ENCODE data around the gene PTPDC1. TPM values are rescaled to one million over a fixed set of nuclear protein-coding genes. Genes with fewer than 3 reads are reported as not detected.

The PTPDC1 gene, protein sequence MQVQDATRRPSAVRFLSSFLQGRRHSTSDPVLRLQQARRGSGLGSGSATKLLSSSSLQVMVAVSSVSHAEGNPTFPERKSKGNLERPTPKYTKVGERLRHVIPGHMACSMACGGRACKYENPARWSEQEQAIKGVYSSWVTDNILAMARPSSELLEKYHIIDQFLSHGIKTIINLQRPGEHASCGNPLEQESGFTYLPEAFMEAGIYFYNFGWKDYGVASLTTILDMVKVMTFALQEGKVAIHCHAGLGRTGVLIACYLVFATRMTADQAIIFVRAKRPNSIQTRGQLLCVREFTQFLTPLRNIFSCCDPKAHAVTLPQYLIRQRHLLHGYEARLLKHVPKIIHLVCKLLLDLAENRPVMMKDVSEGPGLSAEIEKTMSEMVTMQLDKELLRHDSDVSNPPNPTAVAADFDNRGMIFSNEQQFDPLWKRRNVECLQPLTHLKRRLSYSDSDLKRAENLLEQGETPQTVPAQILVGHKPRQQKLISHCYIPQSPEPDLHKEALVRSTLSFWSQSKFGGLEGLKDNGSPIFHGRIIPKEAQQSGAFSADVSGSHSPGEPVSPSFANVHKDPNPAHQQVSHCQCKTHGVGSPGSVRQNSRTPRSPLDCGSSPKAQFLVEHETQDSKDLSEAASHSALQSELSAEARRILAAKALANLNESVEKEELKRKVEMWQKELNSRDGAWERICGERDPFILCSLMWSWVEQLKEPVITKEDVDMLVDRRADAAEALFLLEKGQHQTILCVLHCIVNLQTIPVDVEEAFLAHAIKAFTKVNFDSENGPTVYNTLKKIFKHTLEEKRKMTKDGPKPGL
- total RNA-seq: 10 to 100 TPM in 3 of 4 donors, 1 to 10 TPM in 1; 8.4 to 13.8 (median 11.4) TPM
- 6.1 TPM for polyA plus RNA-seq
- long read RNA-seq, donor 1, full-length matches to known transcripts: 12 of 20 reads
- long read RNA-seq, donor 1, partial matches to known transcripts: 1 of 20 reads
- long read RNA-seq, donor 1, other reads (novel, unspliced or antisense): 7 of 20 reads
- long read RNA-seq, donor 2, full-length matches to known transcripts: 6 of 12 reads
- long read RNA-seq, donor 2, partial matches to known transcripts: 3 of 12 reads
- long read RNA-seq, donor 2, other reads (novel, unspliced or antisense): 3 of 12 reads
- long read RNA-seq, donor 3, full-length matches to known transcripts: 9 of 18 reads
- long read RNA-seq, donor 3, partial matches to known transcripts: 4 of 18 reads
- long read RNA-seq, donor 3, other reads (novel, unspliced or antisense): 5 of 18 reads
- long read RNA-seq, donor 4, full-length matches to known transcripts: 1 of 6 reads
- long read RNA-seq, donor 4, partial matches to known transcripts: 3 of 6 reads
- long read RNA-seq, donor 4, other reads (novel, unspliced or antisense): 2 of 6 reads

- 73% methylated on average over 14 of the region's 14 CpGs for WGBS
- Histone ChIP-seq H3K9me3 (ENCODE audit: control insufficient read depth, low read length) (no peaks in the 10 kb centered on the region), H3K27me3 (ENCODE audit: control insufficient read depth, insufficient read depth) (no peaks in the 10 kb centered on the region), H3K4me1 (ENCODE audit: control insufficient read depth, insufficient read depth, low read length) (peaks cover 4% of the 10 kb centered on the region), H3K4me3 (ENCODE audit: low read length) (peak within 1 kb of the TSS; percentile 35), H3K27ac (ENCODE audit: low read length) (no peak within 1 kb of the TSS)
- DNase-seq (no peak), ATAC-seq (peak; percentile 58 to 65)
- intact Hi-C loops (cut with DNase I): no loop called here
These were observed at the start of gene PTPDC1 for GRCh38 chr9:94084314-94084713. Gene PTPDC1 (plus strand): TSS chr9:94084464. CDS start chr9:94084531, 67 bp downstream.

- Histone ChIP-seq H3K4me3 (ENCODE audit: low read length) (no peak overlapping the region), H3K27ac (ENCODE audit: low read length) (no peak overlapping the region), H3K27me3 (ENCODE audit: control insufficient read depth, insufficient read depth) (no peaks in the 10 kb centered on the region), H3K4me1 (ENCODE audit: control insufficient read depth, insufficient read depth, low read length) (no peaks in the 10 kb centered on the region), H3K9me3 (ENCODE audit: control insufficient read depth, low read length) (no peaks in the 10 kb centered on the region)
- ATAC-seq (no peak), DNase-seq (no peak)
- intact Hi-C loops (cut with DNase I): no loop called here
These were observed 49.8 kb upstream of the PTPDC1 start for GRCh38 chr9:94034511-94034910.

DNA sequence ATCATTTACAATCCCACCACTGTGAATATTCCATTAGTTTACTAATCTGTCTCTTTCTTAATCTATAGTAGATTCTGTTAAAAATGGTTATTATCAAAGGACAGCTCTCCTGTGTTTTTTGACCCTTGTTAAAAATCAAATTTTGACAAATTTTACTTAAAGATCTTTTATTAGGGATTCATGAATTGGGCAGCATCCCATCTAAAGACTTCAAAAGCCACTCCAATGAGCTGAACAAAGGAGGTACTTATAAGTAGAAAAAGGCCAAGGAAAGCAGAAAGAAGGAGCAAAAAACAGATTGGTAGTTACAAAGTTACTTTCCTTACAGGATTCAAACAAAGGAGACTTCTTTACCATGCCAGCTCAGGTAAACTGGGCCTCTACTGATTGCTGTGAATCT, 44.5 kb upstream of the PTPDC1 start:
- ATAC-seq (no peak), DNase-seq (no peak)
- no peak overlapping the region for H3K27ac ChIP-seq (ENCODE audit: low read length)
- no peaks in the 10 kb centered on the region for H3K9me3 ChIP-seq (ENCODE audit: control insufficient read depth, low read length)
- intact Hi-C loops (cut with DNase I): no loop called here
- H3K4me1 ChIP-seq (ENCODE audit: control insufficient read depth, insufficient read depth, low read length): no peaks in the 10 kb centered on the region
- no peak overlapping the region for H3K4me3 ChIP-seq (ENCODE audit: low read length)
- no peaks in the 10 kb centered on the region for H3K27me3 ChIP-seq (ENCODE audit: control insufficient read depth, insufficient read depth)

DNA sequence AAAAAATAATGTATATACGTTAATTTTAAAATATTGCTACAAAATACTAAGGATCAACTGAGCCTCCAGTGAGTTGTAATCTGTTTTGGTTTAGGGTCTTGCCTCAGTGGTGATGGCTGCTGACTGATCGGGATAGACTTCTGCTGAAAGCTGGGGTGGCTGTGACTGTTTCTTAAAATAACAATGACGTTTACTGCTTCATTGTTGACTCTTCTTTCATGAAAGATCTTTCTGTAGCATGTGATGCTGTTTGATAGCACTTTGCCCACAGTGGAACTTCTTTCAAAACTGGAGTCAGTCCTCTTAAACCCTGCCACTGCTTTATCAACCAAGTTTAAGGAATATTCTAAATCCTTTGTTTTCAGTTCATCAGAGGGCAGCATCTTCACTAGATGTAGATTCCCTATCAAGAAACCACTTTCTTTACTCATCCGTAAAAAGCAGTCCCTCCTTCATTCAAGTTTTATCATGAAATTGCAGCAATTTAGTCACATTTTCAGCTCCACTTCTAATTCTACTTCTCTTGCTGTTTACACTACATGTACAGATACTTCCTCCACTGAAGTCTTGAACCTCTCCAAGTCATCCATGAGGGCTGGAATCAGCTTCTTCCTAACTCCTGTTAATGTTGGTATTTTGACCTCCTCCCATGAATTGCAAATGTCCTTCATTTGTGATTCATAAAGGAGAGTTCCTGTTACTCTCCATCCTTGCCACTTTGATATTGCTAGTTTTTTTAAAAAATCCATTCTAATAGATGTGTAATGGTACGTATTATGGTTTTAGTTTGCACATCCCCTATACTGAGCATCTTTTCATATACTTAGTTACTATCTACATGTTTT, 41.5 kb upstream of the PTPDC1 start:
- DNase-seq (no peak), ATAC-seq (peak in 1 of 2 donors; percentile 13)
- Histone ChIP-seq H3K4me1 (ENCODE audit: control insufficient read depth, insufficient read depth, low read length) (no peaks in the 10 kb centered on the region), H3K4me3 (ENCODE audit: low read length) (no peak overlapping the region), H3K27ac (ENCODE audit: low read length) (no peak overlapping the region), H3K27me3 (ENCODE audit: control insufficient read depth, insufficient read depth) (no peaks in the 10 kb centered on the region), H3K9me3 (ENCODE audit: control insufficient read depth, low read length) (no peaks in the 10 kb centered on the region)
- intact Hi-C loops (cut with DNase I): no loop called here
- WGBS: 60% methylated on average over 5 of the region's 5 CpGs

- ATAC-seq: peak in 1 of 2 donors; percentile 43
- no peak for DNase-seq
- WGBS: 77% methylated on average over 2 of the region's 2 CpGs
These were observed 29.5 kb upstream of the PTPDC1 start for GRCh38 chr9:94054716-94055115.

GRCh38 chr9:94056442-94056974, 27.8 kb upstream of the PTPDC1 start:
- no peak overlapping the region for H3K27ac ChIP-seq (ENCODE audit: low read length)
- no peaks in the 10 kb centered on the region for H3K9me3 ChIP-seq (ENCODE audit: control insufficient read depth, low read length)
- H3K27me3 ChIP-seq (ENCODE audit: control insufficient read depth, insufficient read depth): no peaks in the 10 kb centered on the region
- no peak overlapping the region for H3K4me3 ChIP-seq (ENCODE audit: low read length)
- ATAC-seq (peak; percentile 88 to 93), DNase-seq (no peak)
- H3K4me1 ChIP-seq (ENCODE audit: control insufficient read depth, insufficient read depth, low read length): no peaks in the 10 kb centered on the region
- 28% methylated on average over 3 of the region's 3 CpGs for WGBS
- intact Hi-C loops (cut with DNase I): no loop called here

More at GRCh38 chr9:94054716-94055115, 29.5 kb upstream of the PTPDC1 start:
- Histone ChIP-seq H3K4me3 (ENCODE audit: low read length) (no peak overlapping the region), H3K9me3 (ENCODE audit: control insufficient read depth, low read length) (no peaks in the 10 kb centered on the region), H3K27ac (ENCODE audit: low read length) (no peak overlapping the region), H3K4me1 (ENCODE audit: control insufficient read depth, insufficient read depth, low read length) (no peaks in the 10 kb centered on the region), H3K27me3 (ENCODE audit: control insufficient read depth, insufficient read depth) (no peaks in the 10 kb centered on the region)
- intact Hi-C loops (cut with DNase I): no loop called here

DNA sequence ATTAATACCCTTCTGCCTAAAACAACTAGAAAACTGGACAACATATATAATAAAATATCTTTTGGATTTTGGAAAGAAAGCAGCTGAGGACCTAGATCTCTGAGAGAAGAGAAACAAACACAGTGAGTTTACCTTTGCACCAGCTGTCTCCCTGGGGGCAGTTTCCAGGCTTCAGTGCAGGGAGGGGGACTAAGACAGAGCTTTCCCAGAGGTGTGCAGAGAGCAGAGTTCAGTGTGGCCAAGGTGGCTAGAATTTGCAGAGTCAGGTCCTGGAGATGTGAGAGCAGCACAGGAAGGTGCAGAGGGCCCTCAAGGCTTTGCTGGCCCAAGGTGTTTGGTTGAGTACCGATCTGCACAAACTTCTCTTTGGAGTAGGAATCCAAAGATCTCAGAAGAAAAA, 26.3 kb upstream of the PTPDC1 start:
- intact Hi-C loops (cut with DNase I): no loop called here
- Histone ChIP-seq H3K27ac (ENCODE audit: low read length) (no peak overlapping the region), H3K27me3 (ENCODE audit: control insufficient read depth, insufficient read depth) (no peaks in the 10 kb centered on the region), H3K9me3 (ENCODE audit: control insufficient read depth, low read length) (no peaks in the 10 kb centered on the region), H3K4me1 (ENCODE audit: control insufficient read depth, insufficient read depth, low read length) (no peaks in the 10 kb centered on the region), H3K4me3 (ENCODE audit: low read length) (no peak overlapping the region)
- ATAC-seq (no peak), DNase-seq (no peak)
- 100% methylated on average over 1 of the region's 1 CpG for WGBS

GRCh38 chr9:94061864-94062263, 22.4 kb upstream of the PTPDC1 start:
- DNase-seq (no peak), ATAC-seq (no peak)
- Histone ChIP-seq H3K27ac (ENCODE audit: low read length) (no peak overlapping the region), H3K27me3 (ENCODE audit: control insufficient read depth, insufficient read depth) (no peaks in the 10 kb centered on the region), H3K9me3 (ENCODE audit: control insufficient read depth, low read length) (no peaks in the 10 kb centered on the region), H3K4me3 (ENCODE audit: low read length) (no peak overlapping the region), H3K4me1 (ENCODE audit: control insufficient read depth, insufficient read depth, low read length) (no peaks in the 10 kb centered on the region)
- over 99% methylated on average over 3 of the region's 3 CpGs for WGBS
- intact Hi-C loops (cut with DNase I): loop anchor here in 1 of 4 donors (5.0 kb wide), 1 partner anchor 150 kb away; no protein-coding TSS in a partner anchor

DNA sequence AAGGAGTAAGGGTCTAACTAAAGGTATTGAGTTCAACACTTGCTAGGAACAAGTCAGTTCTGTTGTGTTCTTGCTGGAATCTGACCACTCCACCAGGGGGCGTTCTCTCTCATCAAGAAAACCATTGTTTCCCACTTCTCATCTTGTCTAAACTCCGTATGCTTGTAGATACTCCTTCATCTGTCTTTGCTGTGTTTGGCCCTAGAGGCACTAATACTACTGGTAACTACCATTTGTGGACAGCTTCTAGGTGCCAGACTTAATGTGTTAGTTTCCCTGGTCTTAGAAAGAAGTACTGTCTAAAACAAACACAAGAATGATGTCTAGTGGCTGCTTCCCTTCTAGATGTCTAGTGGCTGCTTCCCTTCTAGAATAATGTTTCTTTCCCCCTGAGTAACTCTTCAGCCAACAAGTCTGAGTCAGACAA, 18.7 kb upstream of the PTPDC1 start:
- intact Hi-C loops (cut with DNase I): loop anchor here in 1 of 4 donors (2.0 kb wide), 1 partner anchor 149 kb away; no protein-coding TSS in a partner anchor
- Histone ChIP-seq H3K4me1 (ENCODE audit: control insufficient read depth, insufficient read depth, low read length) (no peaks in the 10 kb centered on the region), H3K9me3 (ENCODE audit: control insufficient read depth, low read length) (no peaks in the 10 kb centered on the region), H3K4me3 (ENCODE audit: low read length) (no peak overlapping the region), H3K27ac (ENCODE audit: low read length) (no peak overlapping the region), H3K27me3 (ENCODE audit: control insufficient read depth, insufficient read depth) (no peaks in the 10 kb centered on the region)
- ATAC-seq (peak; percentile 77 to 87), DNase-seq (peak; percentile 66 to 87 (median 75))
- 5% methylated on average over 2 of the region's 2 CpGs for WGBS

DNA sequence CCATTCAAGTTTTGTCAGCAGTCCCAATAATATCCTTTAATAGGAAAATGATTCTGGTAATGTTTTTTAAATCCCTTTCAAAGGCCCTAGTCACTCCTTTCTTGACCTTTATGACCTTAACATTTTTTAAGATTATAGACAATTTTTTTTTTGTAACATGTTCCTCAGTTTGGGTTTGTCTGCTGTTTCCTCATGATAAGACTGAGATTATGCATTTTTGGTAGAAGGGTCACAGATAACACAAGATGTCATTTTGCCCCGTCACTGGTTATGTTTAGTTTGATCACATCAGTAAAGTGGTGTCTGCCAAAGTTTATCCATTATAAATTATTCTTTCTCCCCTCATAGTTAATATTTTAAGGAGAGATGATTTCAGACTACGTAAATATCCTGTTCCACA, 16.0 kb upstream of the PTPDC1 start:
- ATAC-seq (no peak), DNase-seq (no peak)
- Histone ChIP-seq H3K27ac (ENCODE audit: low read length) (no peak overlapping the region), H3K9me3 (ENCODE audit: control insufficient read depth, low read length) (no peaks in the 10 kb centered on the region), H3K4me3 (ENCODE audit: low read length) (no peak overlapping the region), H3K4me1 (ENCODE audit: control insufficient read depth, insufficient read depth, low read length) (no peaks in the 10 kb centered on the region), H3K27me3 (ENCODE audit: control insufficient read depth, insufficient read depth) (no peaks in the 10 kb centered on the region)
- intact Hi-C loops (cut with DNase I): no loop called here
- WGBS: 69% methylated on average over 2 of the region's 2 CpGs
